ENCODE data around the gene EFCAB6.

The EFCAB6 gene

DNA sequence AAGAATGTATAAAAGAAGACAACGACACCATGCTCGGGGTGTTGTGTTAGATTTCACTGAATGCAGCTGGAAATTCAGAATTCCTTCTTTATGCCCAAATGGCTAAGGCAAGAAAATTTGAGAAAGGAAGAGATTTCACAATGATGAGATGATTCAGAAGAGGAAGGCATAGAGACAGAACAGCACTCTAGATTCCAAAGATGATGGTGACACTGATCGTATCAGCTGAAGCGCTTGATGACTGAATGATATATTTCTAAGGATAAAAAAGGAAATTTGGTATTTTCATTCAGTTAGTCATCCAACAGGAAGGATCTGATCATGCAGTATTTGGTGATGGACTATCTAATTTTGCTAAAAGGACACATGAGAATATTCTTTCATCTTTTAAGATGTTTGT lies 189.2 kb downstream of the EFCAB6 start:
- no peak for FAIRE-seq
- DNase-seq (ENCODE audit: insufficient read length, low spot score), result no peak
- no peak for TF ChIP-seq POLR2A (IDR thresholded peaks at IDR 0.05; ENCODE audit: low read depth, low read length)

DNA sequence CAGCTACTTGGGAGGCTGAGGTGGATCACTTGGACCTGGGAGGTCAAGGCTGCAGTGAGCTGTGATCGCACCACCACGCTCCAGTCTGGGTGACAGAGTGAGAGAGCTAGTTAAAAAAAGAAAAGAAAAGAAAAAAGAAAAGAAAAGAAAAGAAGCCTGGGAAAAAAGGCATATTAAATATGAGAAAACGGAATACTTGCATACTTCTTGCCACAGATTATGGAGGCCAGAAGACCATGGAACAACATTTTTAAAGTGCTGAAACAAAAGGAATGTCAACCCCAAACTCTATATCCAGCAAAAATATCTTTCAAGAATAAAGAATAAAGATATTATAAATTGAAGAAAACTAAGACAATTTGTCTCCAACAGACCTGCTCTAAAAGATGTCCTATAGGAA lies 191.9 kb downstream of the EFCAB6 start:
- DNase-seq (ENCODE audit: insufficient read length, low spot score), result no peak
- TF ChIP-seq POLR2A (IDR thresholded peaks at IDR 0.05; ENCODE audit: low read depth, low read length), result no peak
- FAIRE-seq, result no peak

DNA sequence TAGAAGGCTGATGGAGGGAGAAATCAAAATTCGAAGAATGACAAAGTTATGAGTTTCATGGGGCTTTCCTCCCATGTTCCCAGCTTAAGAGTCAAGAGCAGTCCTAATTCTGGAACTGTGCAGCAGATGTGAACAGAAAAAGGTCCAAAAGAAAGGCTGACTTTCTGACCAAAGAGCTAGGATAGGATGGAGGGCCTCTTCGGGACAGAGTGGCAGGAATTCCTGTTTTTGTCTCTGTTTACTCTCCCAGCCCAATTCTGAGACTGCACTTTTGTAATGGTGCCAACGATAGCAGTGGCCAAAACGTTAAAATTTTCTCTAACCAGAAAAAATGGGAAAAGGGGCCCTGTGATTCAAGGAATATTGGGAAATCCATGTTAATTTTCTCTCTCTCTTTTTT lies 193.6 kb downstream of the EFCAB6 start:
- FAIRE-seq, result no peak
- TF ChIP-seq POLR2A (IDR thresholded peaks at IDR 0.05; ENCODE audit: low read depth, low read length), result no peak
- no peak for DNase-seq (ENCODE audit: insufficient read length, low spot score)

DNA sequence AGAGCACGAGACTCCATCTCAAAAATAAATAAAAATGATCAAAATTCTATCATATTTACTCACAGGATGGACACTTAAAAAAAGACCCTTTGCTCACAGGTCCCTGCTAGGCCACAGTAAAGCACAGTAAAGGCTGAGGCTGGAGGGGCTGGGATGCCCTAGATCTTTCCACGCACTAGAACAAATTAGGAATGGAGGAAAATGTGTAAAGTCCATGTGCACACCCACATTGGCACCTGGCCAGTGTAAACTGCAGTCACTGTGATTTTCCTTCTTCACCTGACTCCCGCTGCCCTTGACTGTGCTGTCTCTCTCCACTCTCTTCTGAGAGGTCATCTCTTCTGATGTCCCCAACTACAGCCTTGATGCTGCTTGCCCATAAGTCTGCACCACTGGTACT lies 195.5 kb downstream of the EFCAB6 start:
- no peak for DNase-seq (ENCODE audit: insufficient read length, low spot score)
- TF ChIP-seq POLR2A (IDR thresholded peaks at IDR 0.05; ENCODE audit: low read depth, low read length), result no peak
- FAIRE-seq, result no peak

DNA sequence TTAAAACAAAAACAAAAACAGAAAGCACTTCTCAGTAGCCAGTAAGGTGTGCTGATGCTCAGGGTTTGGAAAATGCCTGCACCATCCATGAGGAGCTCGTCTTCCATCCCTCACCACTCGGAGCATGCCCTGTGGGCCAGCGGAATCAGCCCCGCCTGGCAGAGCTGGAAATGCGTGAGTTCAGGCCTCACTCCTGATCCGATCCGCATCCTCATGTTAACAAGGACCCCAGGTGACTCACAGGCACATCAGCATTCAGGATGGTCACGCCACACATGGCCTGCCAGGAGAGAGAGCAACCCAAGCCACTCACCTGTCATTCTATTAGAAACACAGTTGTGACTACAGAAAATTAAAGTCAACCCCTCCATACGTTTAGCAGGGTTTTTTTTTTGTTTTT lies 211.8 kb downstream of the EFCAB6 start:
- no peak for TF ChIP-seq POLR2A (IDR thresholded peaks at IDR 0.05; ENCODE audit: low read depth, low read length)
- DNase-seq (ENCODE audit: insufficient read length, low spot score) (no peak), FAIRE-seq (no peak)

DNA sequence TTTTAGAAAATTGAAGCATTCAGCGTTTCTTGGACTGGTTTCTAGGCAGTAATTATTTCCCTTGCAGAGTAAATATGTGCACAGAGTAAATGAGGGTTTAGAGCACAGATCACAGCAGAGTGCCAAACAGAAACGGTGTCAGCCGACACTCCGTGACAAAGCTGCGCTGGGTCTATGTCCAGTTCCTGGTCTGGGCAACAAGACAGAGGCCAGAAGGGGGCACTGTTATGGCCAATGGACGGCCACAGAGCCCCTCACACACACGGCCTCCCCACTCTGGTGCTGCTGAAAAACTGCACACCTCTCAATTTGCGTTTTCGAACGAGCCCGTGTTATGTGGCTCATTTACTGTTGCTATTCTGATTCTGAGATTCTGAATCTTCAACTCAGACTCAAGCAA lies 219.6 kb downstream of the EFCAB6 start:
- FAIRE-seq, result no peak
- DNase-seq (ENCODE audit: insufficient read length, low spot score), result no peak
- no peak for TF ChIP-seq POLR2A (IDR thresholded peaks at IDR 0.05; ENCODE audit: low read depth, low read length)

DNA sequence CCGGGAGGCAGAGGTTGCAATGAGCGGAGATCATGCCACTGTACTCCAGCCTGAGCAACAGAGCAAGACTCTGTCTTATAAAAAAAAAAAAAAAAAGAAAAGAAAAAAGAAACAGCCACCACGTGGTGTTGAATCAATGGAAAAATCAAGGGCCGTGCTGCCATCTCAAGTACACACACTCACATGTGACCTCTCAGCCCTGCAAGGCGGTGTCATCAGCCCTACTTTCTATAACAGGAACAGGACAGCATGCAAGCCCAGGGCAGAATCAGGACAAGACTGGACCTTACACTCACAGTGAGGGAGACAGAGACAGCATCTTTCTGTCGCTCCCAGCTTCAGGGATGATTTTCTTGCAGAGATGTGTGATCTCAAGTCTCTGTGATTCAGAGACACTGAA lies 220.7 kb downstream of the EFCAB6 start:
- no peak for FAIRE-seq
- no peak for DNase-seq (ENCODE audit: insufficient read length, low spot score)
- no peak for TF ChIP-seq POLR2A (IDR thresholded peaks at IDR 0.05; ENCODE audit: low read depth, low read length)

DNA sequence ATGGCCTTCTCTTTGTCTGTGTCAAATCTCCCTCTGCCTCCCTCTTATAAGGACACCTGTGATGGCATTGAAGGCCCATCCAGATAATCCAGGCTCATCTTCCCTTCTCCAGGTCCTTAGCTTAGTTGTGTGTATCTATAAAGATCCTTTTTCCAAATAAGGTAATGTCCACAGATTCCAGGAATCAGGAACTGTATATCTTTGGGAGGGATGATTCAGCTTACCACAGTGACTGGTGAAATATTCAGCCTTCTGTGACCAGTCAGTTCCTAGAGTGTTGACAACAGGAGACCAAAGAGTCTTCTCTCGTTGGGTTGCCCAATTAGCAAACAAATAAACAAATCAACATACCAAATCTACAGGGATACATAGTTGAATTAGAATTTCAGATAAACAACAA lies 224.5 kb downstream of the EFCAB6 start:
- FAIRE-seq (no peak), DNase-seq (ENCODE audit: insufficient read length, low spot score) (no peak)
- TF ChIP-seq POLR2A (IDR thresholded peaks at IDR 0.05; ENCODE audit: low read depth, low read length), result no peak

DNA sequence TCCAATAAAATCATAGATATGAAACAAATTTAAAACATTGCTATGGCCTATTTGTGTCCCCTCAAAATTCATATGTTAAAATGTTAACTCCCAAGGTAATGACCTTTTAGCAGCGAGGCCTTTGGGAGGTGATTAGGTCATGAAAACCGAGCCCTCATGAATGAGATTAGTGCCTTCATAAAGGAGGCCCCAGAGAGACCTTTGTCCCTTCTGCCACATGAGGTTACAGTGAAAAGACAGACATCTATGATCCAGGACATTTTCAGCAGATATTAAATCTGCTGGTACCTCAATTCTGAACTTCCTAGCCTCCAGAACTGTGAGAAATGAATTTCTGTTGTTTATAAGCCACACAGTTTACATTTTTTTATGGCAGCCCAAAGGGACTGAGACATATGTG lies 228.6 kb downstream of the EFCAB6 start:
- TF ChIP-seq POLR2A (IDR thresholded peaks at IDR 0.05; ENCODE audit: low read depth, low read length), result no peak
- DNase-seq (ENCODE audit: insufficient read length, low spot score) (no peak), FAIRE-seq (no peak)

DNA sequence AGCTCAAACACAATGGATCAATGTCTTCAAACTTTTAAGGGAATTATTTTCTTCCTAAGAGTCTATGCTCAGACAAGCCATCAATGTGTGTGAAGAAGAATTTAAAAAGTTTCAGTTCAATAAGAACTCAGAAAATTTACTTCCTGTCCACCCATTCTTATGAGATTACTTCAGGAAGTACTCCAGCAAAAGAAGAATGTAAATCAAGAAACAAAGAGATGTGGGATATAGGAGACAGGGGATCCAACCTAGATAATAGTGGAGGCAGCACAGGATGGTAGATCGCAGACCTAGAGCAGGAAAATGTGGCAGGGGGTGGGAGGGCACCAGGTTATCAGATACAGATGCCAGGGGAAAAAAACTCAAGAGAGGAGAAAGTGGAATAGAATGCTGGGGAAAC lies 229.7 kb downstream of the EFCAB6 start:
- FAIRE-seq (no peak), DNase-seq (ENCODE audit: insufficient read length, low spot score) (no peak)
- no peak for TF ChIP-seq POLR2A (IDR thresholded peaks at IDR 0.05; ENCODE audit: low read depth, low read length)

DNA sequence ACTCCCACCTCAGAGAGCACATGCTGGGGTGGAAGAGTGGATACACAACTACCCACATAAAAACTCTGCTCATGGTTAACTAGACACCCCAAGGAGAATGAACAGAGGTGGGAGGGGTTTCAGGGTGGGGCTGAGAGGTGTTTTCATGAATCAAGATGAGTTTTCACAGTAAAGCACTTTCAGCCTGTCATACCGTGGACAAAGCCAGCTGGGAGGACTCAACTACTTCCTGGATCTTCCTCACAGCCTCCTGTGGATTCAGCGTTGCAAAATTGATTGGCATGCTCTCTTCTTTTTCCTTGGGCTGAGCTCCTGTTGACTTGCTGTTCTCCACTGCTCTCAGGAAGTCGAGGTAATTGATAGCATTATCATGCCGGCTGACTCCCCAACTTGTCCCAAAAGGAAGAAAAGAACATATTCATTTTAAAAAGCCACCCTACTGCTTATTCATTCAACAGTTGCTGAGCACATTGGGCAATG lies 231.8 kb downstream of the EFCAB6 start:
- DNase-seq (ENCODE audit: insufficient read length, low spot score) (no peak), FAIRE-seq (no peak)
- no peak for TF ChIP-seq POLR2A (IDR thresholded peaks at IDR 0.05; ENCODE audit: low read depth, low read length)

DNA sequence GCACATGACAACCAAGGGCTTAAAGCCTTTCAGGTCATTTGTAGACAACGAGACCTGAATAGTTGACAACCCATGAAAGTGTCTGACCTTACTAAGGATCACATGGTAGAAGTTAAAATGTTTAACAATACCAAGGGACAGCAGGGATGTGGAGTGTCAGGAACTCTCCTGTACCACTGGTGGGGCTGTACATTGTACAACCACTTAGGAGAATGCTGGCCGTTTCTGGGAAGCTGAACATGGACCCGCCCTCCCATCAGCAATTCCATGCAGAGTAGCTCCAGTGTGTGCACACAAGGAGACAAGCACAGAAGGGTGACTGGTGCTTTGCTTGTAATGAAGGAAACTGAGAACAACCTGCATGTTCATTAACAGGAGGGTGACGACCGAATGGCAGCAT lies 237.4 kb downstream of the EFCAB6 start:
- no peak for TF ChIP-seq POLR2A (IDR thresholded peaks at IDR 0.05; ENCODE audit: low read depth, low read length)

DNA sequence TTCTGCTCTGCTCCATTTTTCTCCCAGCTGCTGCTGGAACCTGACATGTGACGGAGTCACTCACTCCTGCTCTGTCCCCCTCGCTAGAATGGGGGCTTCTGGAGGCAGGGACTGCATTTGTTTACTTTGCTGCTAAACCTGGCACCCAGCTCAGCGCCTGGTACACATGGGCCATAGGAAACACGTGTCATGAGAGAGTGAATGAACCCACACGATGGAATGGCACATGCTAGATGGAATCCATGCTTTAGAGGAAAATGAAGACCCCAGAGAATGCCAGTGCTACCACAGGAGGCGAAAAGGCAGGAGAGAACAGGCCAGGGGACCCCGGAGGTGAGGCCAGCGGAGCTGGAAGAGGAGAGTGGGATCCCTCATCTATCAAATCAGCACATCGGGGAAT lies 239.4 kb downstream of the EFCAB6 start:
- DNase-seq (ENCODE audit: insufficient read length, low spot score), result no peak
- TF ChIP-seq POLR2A (IDR thresholded peaks at IDR 0.05; ENCODE audit: low read depth, low read length), result no peak
- no peak for FAIRE-seq

More for the DNA sequence above, 237.4 kb downstream of the EFCAB6 start:
- DNase-seq (ENCODE audit: insufficient read length, low spot score) (no peak), FAIRE-seq (no peak)

DNA sequence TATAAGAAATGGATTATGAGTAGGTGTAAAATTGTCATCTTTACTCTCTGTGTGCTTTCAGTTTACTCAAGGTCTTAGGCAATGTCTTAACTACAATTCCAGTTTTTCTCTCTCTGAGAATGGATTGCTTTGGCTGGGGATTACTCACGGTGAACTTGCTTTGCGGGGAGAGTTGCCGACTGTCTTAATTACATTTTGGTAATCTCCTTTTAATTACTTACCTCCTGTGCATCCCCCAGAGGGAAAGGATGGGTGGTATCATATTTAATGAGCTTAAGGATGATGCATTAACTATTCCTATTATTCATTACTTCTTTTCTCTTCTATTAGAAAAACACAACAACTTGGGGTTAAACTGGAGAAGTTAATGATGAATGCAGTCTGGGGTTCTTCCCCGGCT lies 240.9 kb downstream of the EFCAB6 start:
- FAIRE-seq, result no peak
- no peak for DNase-seq (ENCODE audit: insufficient read length, low spot score)
- no peak for TF ChIP-seq POLR2A (IDR thresholded peaks at IDR 0.05; ENCODE audit: low read depth, low read length)

DNA sequence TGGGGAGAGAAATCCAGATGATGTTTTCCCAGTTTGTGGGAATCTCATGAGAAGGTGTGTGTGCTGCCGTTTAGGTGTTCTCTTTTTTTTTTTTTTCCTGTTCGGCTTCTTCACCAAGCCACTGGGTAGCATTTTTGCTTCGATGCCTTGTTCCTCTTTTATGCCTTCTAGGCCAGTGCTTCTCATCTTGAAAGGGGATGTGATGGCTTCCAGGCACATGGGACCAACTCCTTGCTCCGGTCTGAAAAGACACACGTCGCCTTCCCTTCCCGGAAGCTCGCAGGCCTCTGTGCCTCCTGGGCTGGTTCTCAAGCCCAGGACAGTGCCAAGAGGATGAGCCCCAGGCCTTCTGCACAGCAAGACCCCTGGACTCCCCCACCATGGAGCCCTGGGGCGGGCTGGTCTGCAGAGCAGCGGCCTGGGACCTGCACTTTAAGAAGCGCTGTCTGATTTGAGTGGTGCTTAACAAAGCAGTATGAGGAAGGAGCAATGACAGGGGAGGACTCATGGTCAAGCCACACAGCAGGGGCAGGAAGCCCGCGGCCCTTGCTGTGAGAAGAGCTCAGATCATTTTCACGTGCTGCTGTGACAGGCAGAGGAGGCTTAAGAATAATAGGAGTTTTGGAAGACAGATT lies 241.5 kb downstream of the EFCAB6 start:
- no peak for TF ChIP-seq POLR2A (IDR thresholded peaks at IDR 0.05; ENCODE audit: low read depth, low read length)
- DNase-seq (ENCODE audit: insufficient read length, low spot score), result no peak
- FAIRE-seq, result no peak

DNA sequence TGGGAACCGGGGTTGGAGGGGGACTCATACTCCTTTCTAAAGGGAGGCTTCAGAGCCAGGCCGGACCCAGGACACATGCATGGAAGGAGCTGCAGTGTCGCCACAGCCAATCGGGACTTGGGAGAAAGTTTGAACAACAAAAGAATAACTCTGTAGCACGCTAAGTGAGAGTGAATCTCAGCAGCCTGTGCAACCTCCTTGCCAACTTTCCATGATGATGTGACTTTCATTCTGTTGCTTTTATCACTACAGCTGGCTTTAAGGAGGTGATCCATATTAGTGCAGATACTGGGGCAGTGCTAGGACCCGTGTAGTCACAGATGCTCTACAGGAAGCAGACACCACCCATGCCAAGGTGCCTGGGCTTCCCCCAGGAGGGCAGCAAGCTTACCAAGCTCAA lies 243.0 kb downstream of the EFCAB6 start:
- no peak for TF ChIP-seq POLR2A (IDR thresholded peaks at IDR 0.05; ENCODE audit: low read depth, low read length)
- DNase-seq (ENCODE audit: insufficient read length, low spot score), result no peak
- FAIRE-seq, result no peak
